ENCODE measurements around the gene ZNF454. TPM values are rescaled to one million over a fixed set of nuclear protein-coding genes. Genes with fewer than 3 reads are reported as not detected.

ZNF454 gene
- total RNA-seq, 1 donor, result not detected

Other genes starting within 250 kb of the ZNF454 start
- gene ZNF354A, start 210.5 kb upstream of the ZNF454 start, total RNA-seq, result 5.6 TPM
- gene ZNF354B, start 81.2 kb upstream of the ZNF454 start, total RNA-seq, result 5.7 TPM
- gene ZFP2, start 45.3 kb upstream of the ZNF454 start, total RNA-seq, result 0.73 TPM
- gene GRM6, start 54.1 kb downstream of the ZNF454 start, total RNA-seq, result not detected
- 4.1 TPM for gene ZNF879, start 82.6 kb downstream of the ZNF454 start, total RNA-seq
- gene ZNF354C, start 119.2 kb downstream of the ZNF454 start, total RNA-seq, result 3.3 TPM